ENCODE data around the gene PRRT1.
A peak's percentile ranks its signal among the peaks of the same experiment; 100 is the strongest.

PRRT1 gene

GRCh38 chr6:32149932-32150870 lies 1.5 kb downstream of the PRRT1 start:
- peaks cover 85% of the 10 kb centered on the region for H3K4me1 Mint-ChIP-seq
- no peak for DNase-seq
- peaks cover 8% of the 10 kb centered on the region for H3K9me3 Mint-ChIP-seq
- H3K36me3 Mint-ChIP-seq (ENCODE audit: low read depth) = peaks cover 12% of the 10 kb centered on the region
- H3K4me3 Mint-ChIP-seq = peak overlapping the region; percentile 95
- TF ChIP-seq CTCF (IDR thresholded peaks at IDR 0.05) = no peak
- H3K27me3 Mint-ChIP-seq (ENCODE audit: low read depth, poor library complexity) = peaks cover 64% of the 10 kb centered on the region
- H3K27ac Mint-ChIP-seq = no peak overlapping the region

GRCh38 chr6:32149092-32149755 lies 2.5 kb downstream of the PRRT1 start:
- Mint-ChIP-seq H3K36me3 (ENCODE audit: low read depth) (peaks cover 11% of the 10 kb centered on the region), H3K27ac (no peak overlapping the region), H3K4me1 (peaks cover 75% of the 10 kb centered on the region), H3K4me3 (peak overlapping the region; percentile 77), H3K9me3 (peaks cover 8% of the 10 kb centered on the region), H3K27me3 (ENCODE audit: low read depth, poor library complexity) (peaks cover 64% of the 10 kb centered on the region)
- DNase-seq = no peak
- TF ChIP-seq CTCF (IDR thresholded peaks at IDR 0.05) = no peak

GRCh38 chr6:32148289-32149091 lies 3.2 kb downstream of the PRRT1 start:
- Mint-ChIP-seq H3K4me3 (peak overlapping the region; percentile 77), H3K27ac (no peak overlapping the region), H3K36me3 (ENCODE audit: low read depth) (peaks cover 11% of the 10 kb centered on the region), H3K4me1 (peaks cover 70% of the 10 kb centered on the region), H3K9me3 (peaks cover 8% of the 10 kb centered on the region), H3K27me3 (ENCODE audit: low read depth, poor library complexity) (peaks cover 64% of the 10 kb centered on the region)
- TF ChIP-seq CTCF (IDR thresholded peaks at IDR 0.05) = no peak
- DNase-seq = no peak

- H3K4me1 Mint-ChIP-seq = peaks cover 62% of the 10 kb centered on the region
- H3K27me3 Mint-ChIP-seq (ENCODE audit: low read depth, poor library complexity) = peaks cover 60% of the 10 kb centered on the region
- H3K36me3 Mint-ChIP-seq (ENCODE audit: low read depth) = peaks cover 11% of the 10 kb centered on the region
- H3K9me3 Mint-ChIP-seq = peaks cover 8% of the 10 kb centered on the region
- no peak for TF ChIP-seq CTCF (IDR thresholded peaks at IDR 0.05)
- H3K4me3 Mint-ChIP-seq = peak overlapping the region; percentile 77
- no peak for DNase-seq
- H3K27ac Mint-ChIP-seq = no peak overlapping the region
Measured at GRCh38 chr6:32147401-32148132, 4.2 kb downstream of the PRRT1 start.

GRCh38 chr6:32146687-32147086 lies 5.1 kb downstream of the PRRT1 start:
- peak overlapping the region; percentile 45 for H3K27ac Mint-ChIP-seq
- no peak for DNase-seq

More at GRCh38 chr6:32146687-32147086, 5.1 kb downstream of the PRRT1 start:
- Mint-ChIP-seq H3K4me3 (peak overlapping the region; percentile 44), H3K4me1 (peaks cover 60% of the 10 kb centered on the region), H3K9me3 (peaks cover 8% of the 10 kb centered on the region), H3K27me3 (ENCODE audit: low read depth, poor library complexity) (peaks cover 54% of the 10 kb centered on the region), H3K36me3 (ENCODE audit: low read depth) (peaks cover 11% of the 10 kb centered on the region)
- TF ChIP-seq CTCF (IDR thresholded peaks at IDR 0.05) = no peak
